Epithelial cell of proximal tubule (primary cell): ENCODE results near the gene NHLH2. TPM values are rescaled to one million over a fixed set of nuclear protein-coding genes. Genes with fewer than 3 reads are reported as not detected.

Experiments used
- DNase-seq: peaks from one replicate; pipeline ENCODE4 v3.0.0-alpha.2; 2011; ENCODE audit warnings: low read depth
- H3K4me3 ChIP-seq: 2 replicates; pipeline ENCODE4 v1.5.1; 2011; ENCODE audit warnings: low read depth, mild to moderate bottlenecking, low read length
- CTCF ChIP-seq: conservative IDR thresholded peaks from 2 replicates; pipeline ENCODE4 v1.5.1; 2012; ENCODE audit warnings: low read depth, mild to moderate bottlenecking, low read length
- total RNA-seq: library from RNA; depleted of rRNA; stranded (reverse); fragments of >200 nt; gene quantifications from 2 replicates; pipeline ENCODE4 v1.2.3, GENCODE V29; 2015

Gene NHLH2
- total RNA-seq, 1 donor from 2014 or later = 0.06 TPM

GRCh38 chr1:115877511-115877910 is 36.6 kb upstream of the NHLH2 start:
- DNase-seq = no peak
- no peak for TF ChIP-seq CTCF
- H3K4me3 ChIP-seq = no peak overlapping the region

- no peak overlapping the region for H3K4me3 ChIP-seq
- no peak for TF ChIP-seq CTCF
- DNase-seq = no peak
Observed at GRCh38 chr1:115874904-115875303, 34.0 kb upstream of the NHLH2 start.

GRCh38 chr1:115874497-115874896 is 33.6 kb upstream of the NHLH2 start:
- TF ChIP-seq CTCF = no peak
- DNase-seq = no peak
- H3K4me3 ChIP-seq = no peak overlapping the region

- H3K4me3 ChIP-seq = no peak overlapping the region
- no peak for DNase-seq
- TF ChIP-seq CTCF = no peak
Observed at GRCh38 chr1:115873184-115873583, 32.3 kb upstream of the NHLH2 start.

GRCh38 chr1:115869064-115869463 is 28.1 kb upstream of the NHLH2 start:
- no peak for DNase-seq
- H3K4me3 ChIP-seq = no peak overlapping the region
- no peak for TF ChIP-seq CTCF

GRCh38 chr1:115867216-115867615 is 26.3 kb upstream of the NHLH2 start:
- no peak for DNase-seq
- no peak overlapping the region for H3K4me3 ChIP-seq
- no peak for TF ChIP-seq CTCF

- TF ChIP-seq CTCF = no peak
- DNase-seq = no peak
- H3K4me3 ChIP-seq = no peak overlapping the region
Observed at GRCh38 chr1:115865704-115866380, 24.9 kb upstream of the NHLH2 start.
